BLaER1 (cell line): ENCODE results near the gene KLF7.

Experiments used
- H3K27ac ChIP-seq: shearing (Covaris generic); formaldehyde crosslinking; 2 replicates; pipeline ENCODE4 v1.8.1; 2022
- H3K27me3 ChIP-seq: shearing (Covaris generic); formaldehyde crosslinking; 2 replicates; pipeline ENCODE4 v1.8.1; 2022
- H3K36me3 ChIP-seq: shearing (Covaris generic); formaldehyde crosslinking; 2 replicates; pipeline ENCODE4 v1.8.1; 2022
- H3K4me1 ChIP-seq: shearing (Covaris generic); formaldehyde crosslinking; 2 replicates; pipeline ENCODE4 v1.8.1; 2022
- H3K4me2 ChIP-seq: shearing (Covaris generic); formaldehyde crosslinking; 2 replicates; pipeline ENCODE4 v1.8.1; 2022
- H3K4me3 ChIP-seq: shearing (Covaris generic); formaldehyde crosslinking; 2 replicates; pipeline ENCODE4 v1.8.1; 2022
- H3K9ac ChIP-seq: shearing (Covaris generic); formaldehyde crosslinking; 2 replicates; pipeline ENCODE4 v1.8.1; 2022
- H3K9me3 ChIP-seq: shearing (Covaris generic); formaldehyde crosslinking; 2 replicates; pipeline ENCODE4 v1.8.1; 2022
- H4K20me1 ChIP-seq: shearing (Covaris generic); formaldehyde crosslinking; 2 replicates; pipeline ENCODE4 v1.8.1; 2022
- Cebpa-rat ChIP-seq: shearing (Covaris generic); IDR thresholded peaks from 2 replicates; pipeline ENCODE4 v1.8.1; 2022

Gene KLF7

DNA sequence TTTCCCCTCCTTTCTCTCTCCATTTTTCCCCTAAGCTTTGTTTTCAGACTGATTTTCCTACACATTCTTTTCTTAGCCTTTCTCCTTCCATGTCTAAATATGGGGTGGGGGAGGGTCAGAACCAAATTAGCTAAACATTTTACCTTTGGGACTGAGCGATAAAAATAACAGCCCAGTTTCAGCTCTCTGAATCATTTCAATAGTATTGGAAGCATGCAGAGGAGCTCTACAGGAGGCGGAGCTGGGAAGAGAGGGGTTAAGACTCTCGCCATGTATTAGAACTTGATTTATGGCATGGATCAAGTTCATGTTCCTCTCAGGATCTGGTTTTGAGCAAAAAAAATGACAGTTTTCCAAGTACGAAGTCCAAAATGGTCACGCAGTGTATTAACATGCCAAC is 117.3 kb downstream of the KLF7 start:
- no peak overlapping the region for H3K4me3 ChIP-seq
- H3K27me3 ChIP-seq = no peaks in the 10 kb centered on the region
- H3K4me1 ChIP-seq = peaks cover 5% of the 10 kb centered on the region; the same call in 1 of the 2 replicates
- no peaks in the 10 kb centered on the region for H4K20me1 ChIP-seq
- TF ChIP-seq Cebpa-rat = no peak
- H3K4me2 ChIP-seq = no peak overlapping the region
- no peak overlapping the region for H3K9ac ChIP-seq
- H3K9me3 ChIP-seq = no peaks in the 10 kb centered on the region
- no peak overlapping the region for H3K27ac ChIP-seq
- H3K36me3 ChIP-seq = no peaks in the 10 kb centered on the region

DNA sequence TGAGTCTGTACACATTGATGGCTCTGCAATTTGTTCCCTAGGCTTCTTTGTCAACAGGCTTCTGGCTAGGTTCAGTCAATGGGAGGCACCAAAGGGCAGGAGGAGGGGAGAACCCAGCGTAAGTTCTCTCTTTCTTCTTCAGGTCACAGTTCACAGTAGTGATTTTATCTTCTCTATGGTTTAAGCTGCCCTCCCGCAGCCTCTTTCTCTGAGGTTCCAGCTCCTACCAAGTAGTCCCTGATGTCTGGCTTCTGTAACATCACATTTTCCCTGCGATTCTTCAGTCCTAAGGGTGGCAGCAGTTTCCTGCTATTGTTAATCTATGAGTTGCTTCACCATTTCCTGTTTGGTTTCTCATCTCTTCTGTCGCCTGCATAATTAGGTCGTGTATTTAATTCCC is 119.0 kb downstream of the KLF7 start:
- TF ChIP-seq Cebpa-rat = no peak
- Histone ChIP-seq H3K4me3 (no peak overlapping the region), H3K9ac (no peak overlapping the region), H3K36me3 (no peaks in the 10 kb centered on the region), H3K27ac (no peak overlapping the region), H3K4me1 (peaks cover 5% of the 10 kb centered on the region; the same call in 1 of the 2 replicates), H3K4me2 (no peak overlapping the region), H3K27me3 (no peaks in the 10 kb centered on the region), H3K9me3 (no peaks in the 10 kb centered on the region), H4K20me1 (no peaks in the 10 kb centered on the region)

DNA sequence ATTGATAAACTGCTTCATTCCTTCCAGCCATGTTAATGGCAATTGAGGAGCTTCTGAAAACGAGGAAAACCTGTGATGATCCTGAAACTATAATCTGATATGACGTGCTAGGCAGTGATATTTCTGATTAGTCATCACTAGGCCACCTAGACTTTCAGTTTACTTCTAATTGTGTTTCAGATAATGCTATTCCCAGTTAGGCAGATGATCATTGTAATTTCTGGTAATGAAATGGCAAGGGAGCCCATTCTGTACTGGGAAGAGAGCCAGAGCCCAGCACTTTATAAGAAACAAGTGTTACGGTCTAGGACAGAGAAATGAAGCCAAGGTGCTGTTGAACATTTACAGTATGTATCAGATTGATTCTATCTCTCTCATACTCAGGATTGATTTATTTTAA is 120.2 kb downstream of the KLF7 start:
- no peak overlapping the region for H3K4me3 ChIP-seq

DNA sequence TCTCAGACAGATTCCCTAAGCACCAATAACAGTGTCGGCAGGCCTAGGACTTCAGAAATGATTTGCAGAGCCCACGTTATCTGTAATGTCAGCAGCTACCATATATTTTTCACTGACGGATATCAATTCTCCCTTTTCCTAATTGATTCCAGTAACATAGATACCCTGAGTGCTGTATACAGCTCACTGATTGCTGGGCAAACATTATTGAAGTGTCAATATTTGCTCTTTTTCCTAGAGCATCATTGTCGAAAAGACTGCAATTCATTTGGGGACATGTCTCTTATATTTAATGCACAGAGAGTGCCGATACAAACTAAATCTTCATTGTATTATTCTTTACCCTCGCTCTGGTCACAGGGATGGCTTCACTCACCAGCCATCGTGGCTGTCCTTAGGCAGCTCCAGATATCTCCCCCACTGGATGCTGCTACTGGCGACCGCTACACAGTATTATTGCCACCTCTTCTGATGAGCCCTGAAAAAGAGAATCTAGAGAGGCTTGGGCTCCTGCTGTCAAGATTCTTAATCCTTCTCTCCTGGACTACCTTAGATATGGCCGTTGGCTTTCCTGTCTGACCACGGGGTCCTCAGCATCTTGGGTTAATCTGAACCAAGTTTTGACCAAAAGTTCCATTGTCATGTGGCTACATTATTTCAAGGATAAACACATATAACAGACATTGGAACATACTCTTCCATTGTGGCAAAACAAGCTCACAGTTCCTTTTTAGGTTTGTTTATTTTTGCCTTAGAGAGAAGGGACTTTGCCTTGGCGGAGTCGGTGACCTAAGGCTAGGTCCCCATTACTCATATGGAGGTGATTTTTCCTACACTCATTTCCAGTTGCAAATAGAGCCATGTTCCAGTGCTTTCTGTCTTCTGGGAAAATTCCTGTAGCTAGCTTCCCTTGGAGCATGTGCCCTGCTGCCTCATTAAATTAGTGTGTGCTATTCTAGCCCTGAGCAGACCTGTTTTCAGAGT is 121.1 kb downstream of the KLF7 start:
- peaks cover 5% of the 10 kb centered on the region; the same call in 1 of the 2 replicates for H3K4me1 ChIP-seq
- H3K9ac ChIP-seq = no peak overlapping the region
- no peak overlapping the region for H3K27ac ChIP-seq
- no peaks in the 10 kb centered on the region for H4K20me1 ChIP-seq
- H3K36me3 ChIP-seq = no peaks in the 10 kb centered on the region
- H3K27me3 ChIP-seq = no peaks in the 10 kb centered on the region
- H3K9me3 ChIP-seq = no peaks in the 10 kb centered on the region
- TF ChIP-seq Cebpa-rat = no peak
- H3K4me2 ChIP-seq = no peak overlapping the region
- H3K4me3 ChIP-seq = no peak overlapping the region

More for the DNA sequence above, 120.2 kb downstream of the KLF7 start:
- Histone ChIP-seq H3K36me3 (no peaks in the 10 kb centered on the region), H3K27ac (no peak overlapping the region), H3K9me3 (no peaks in the 10 kb centered on the region), H4K20me1 (no peaks in the 10 kb centered on the region), H3K4me2 (no peak overlapping the region), H3K4me1 (peaks cover 5% of the 10 kb centered on the region; the same call in 1 of the 2 replicates), H3K9ac (no peak overlapping the region), H3K27me3 (no peaks in the 10 kb centered on the region)
- TF ChIP-seq Cebpa-rat = no peak

DNA sequence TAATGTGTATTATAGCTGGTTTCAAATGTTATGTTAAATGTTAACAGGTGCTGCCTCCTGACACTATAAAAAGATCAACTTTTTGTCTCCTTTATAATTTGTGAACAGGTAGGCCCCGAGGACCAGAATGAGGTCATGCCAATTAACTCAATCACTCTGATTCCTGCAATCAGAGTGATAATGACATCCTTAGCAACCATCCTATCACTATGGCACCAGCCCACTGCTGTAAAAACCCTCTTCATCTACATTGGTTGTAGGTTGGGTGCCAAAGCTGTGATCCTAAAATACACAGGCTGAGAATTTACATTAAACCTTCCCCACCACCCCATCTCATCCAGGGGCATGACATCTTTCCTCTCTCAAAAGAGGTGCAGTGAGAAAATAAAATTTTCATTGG is 122.9 kb downstream of the KLF7 start:
- H3K4me3 ChIP-seq = no peak overlapping the region
- H4K20me1 ChIP-seq = no peaks in the 10 kb centered on the region
- peaks cover 5% of the 10 kb centered on the region; the same call in 1 of the 2 replicates for H3K4me1 ChIP-seq
- H3K9ac ChIP-seq = no peak overlapping the region
- H3K27ac ChIP-seq = no peak overlapping the region
- H3K36me3 ChIP-seq = no peaks in the 10 kb centered on the region
- TF ChIP-seq Cebpa-rat = no peak
- no peaks in the 10 kb centered on the region for H3K27me3 ChIP-seq
- no peak overlapping the region for H3K4me2 ChIP-seq
- H3K9me3 ChIP-seq = no peaks in the 10 kb centered on the region

DNA sequence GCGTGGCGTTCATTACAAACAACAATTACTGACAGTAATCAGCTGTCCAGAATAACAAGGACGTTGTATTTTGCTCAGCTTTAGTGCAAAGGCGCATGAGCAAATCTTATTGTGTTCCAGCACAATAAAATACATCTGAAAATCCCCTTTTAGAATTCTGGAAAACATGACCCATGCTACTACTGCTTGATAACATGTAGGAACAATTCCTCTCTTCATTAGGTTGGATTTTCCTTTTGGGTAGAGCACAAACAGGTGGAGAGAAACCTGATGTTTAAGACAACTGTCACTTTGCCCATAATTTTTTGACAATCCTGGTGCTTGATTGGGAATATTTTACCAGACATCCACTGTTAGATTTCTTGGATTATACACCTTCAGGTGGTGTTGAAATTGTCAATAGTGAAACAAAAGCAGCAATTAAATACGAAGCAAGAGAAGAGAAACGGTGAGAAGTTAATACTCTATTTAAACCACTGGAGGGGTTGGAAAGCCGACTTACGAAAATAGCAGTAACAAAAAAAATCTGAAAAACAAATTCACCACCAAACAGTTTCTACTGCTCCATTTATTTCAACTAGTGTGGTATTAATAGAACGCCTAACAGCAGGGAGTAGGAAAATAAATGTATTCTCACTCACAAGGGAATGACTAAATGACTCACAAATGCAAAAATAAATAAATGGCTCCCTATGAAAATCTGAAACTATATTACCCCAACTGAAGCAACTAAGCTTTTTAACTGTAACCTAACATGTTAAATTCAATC is 123.8 kb downstream of the KLF7 start:
- Histone ChIP-seq H4K20me1 (no peaks in the 10 kb centered on the region), H3K36me3 (no peaks in the 10 kb centered on the region), H3K9me3 (no peaks in the 10 kb centered on the region), H3K4me1 (peaks cover 4% of the 10 kb centered on the region; the same call in 1 of the 2 replicates), H3K27ac (no peak overlapping the region), H3K27me3 (no peaks in the 10 kb centered on the region), H3K4me2 (no peak overlapping the region), H3K9ac (no peak overlapping the region), H3K4me3 (no peak overlapping the region)
- no peak for TF ChIP-seq Cebpa-rat

DNA sequence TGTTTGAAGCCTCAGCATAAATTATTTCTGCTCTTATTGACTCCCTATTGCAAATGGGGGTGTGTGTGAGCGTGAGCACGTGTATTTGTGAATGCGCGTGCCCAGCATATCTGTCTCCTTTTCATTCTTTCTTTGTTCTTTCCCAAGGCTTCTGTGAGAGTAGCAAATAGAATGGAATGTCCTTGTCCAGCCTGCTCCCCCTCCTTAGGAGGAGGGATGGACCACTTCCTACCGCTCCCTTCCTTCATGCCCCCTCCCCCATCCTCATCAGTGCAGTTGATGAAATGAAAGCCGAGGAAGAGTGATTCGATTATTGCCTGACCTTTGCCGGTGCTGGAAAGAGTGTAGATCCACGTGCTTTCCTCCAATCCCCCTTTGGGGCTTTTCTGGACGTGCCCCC is 124.5 kb downstream of the KLF7 start:
- Histone ChIP-seq H3K4me3 (no peak overlapping the region), H3K36me3 (no peaks in the 10 kb centered on the region), H3K4me2 (no peak overlapping the region), H4K20me1 (no peaks in the 10 kb centered on the region), H3K27ac (no peak overlapping the region), H3K9ac (no peak overlapping the region), H3K4me1 (no peaks in the 10 kb centered on the region), H3K27me3 (no peaks in the 10 kb centered on the region), H3K9me3 (no peaks in the 10 kb centered on the region)
- no peak for TF ChIP-seq Cebpa-rat

DNA sequence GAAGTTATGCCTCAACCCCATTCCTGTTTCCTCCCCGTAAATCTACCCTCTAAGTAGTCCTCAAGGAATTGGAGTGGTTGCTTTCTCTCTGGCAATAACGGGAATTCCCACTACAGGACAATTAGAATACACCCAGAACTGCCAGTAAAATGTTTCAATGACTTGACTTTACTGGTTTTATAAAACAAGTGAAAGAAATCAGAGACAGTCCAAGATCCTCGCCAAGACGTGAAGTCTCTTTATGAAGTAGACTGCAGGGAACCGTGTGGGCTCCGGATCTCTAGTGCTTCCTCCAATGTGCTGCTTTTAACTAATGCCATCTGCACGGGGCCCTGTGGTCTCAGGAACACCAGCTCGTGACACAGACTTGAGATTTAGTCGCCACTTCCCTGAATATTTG is 125.1 kb downstream of the KLF7 start:
- no peaks in the 10 kb centered on the region for H3K27me3 ChIP-seq
- no peaks in the 10 kb centered on the region for H4K20me1 ChIP-seq
- no peak overlapping the region for H3K27ac ChIP-seq
- H3K4me1 ChIP-seq = no peaks in the 10 kb centered on the region
- H3K4me2 ChIP-seq = no peak overlapping the region
- TF ChIP-seq Cebpa-rat = no peak
- no peak overlapping the region for H3K4me3 ChIP-seq
- H3K9me3 ChIP-seq = no peaks in the 10 kb centered on the region
- H3K36me3 ChIP-seq = no peaks in the 10 kb centered on the region
- H3K9ac ChIP-seq = no peak overlapping the region

DNA sequence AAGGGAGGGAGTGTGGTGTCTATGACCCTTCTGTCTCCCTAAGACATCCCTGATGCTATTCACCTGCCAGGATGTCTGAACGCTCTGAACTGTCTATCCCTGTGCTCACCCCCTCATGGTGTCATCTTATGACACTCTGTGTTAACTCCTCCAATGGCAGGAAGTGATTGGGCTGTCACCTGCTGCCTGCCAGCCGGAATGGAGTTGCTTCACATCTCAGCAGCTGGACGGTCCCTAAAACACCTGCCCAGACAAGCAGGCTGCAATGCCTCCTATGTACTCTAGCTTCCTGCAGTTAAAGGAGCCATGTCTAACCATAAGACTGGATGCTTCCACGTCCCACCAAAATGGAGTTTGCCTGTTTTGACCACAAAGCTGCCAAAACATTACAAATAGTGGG is 126.5 kb downstream of the KLF7 start:
- H3K9ac ChIP-seq = no peak overlapping the region
- H3K27me3 ChIP-seq = no peaks in the 10 kb centered on the region
- no peaks in the 10 kb centered on the region for H4K20me1 ChIP-seq
- no peak overlapping the region for H3K4me2 ChIP-seq
- no peaks in the 10 kb centered on the region for H3K36me3 ChIP-seq
- no peak for TF ChIP-seq Cebpa-rat
- no peaks in the 10 kb centered on the region for H3K9me3 ChIP-seq
- H3K27ac ChIP-seq = no peak overlapping the region
- no peak overlapping the region for H3K4me3 ChIP-seq
- H3K4me1 ChIP-seq = no peaks in the 10 kb centered on the region

DNA sequence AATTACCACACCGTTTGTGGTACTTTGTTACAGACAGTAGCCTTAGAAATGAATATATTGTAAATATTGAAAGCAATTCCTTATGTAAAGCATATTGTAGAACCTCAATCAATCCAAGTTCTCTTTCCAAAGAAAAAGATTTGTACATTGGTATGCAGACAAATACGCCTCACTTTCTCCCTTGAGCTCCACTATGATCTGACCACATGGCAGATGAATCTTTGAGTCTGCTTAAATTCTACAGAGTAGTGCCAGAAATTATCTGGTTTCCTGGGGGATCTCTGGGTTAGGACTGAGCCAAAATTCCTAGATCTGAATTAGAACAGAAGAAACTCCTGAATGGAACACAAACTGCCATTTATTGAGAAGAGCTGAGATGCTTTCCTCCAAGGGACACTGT is 127.4 kb downstream of the KLF7 start:
- TF ChIP-seq Cebpa-rat = no peak
- H3K27me3 ChIP-seq = no peaks in the 10 kb centered on the region
- no peak overlapping the region for H3K9ac ChIP-seq
- no peak overlapping the region for H3K27ac ChIP-seq
- no peaks in the 10 kb centered on the region for H4K20me1 ChIP-seq
- no peaks in the 10 kb centered on the region for H3K4me1 ChIP-seq
- no peak overlapping the region for H3K4me2 ChIP-seq
- no peaks in the 10 kb centered on the region for H3K36me3 ChIP-seq
- H3K9me3 ChIP-seq = peaks cover 6% of the 10 kb centered on the region; the same call in 1 of the 2 replicates
- H3K4me3 ChIP-seq = no peak overlapping the region
